NCI-H2029 (cell line): ENCODE data around the gene CNOT3.
"Not testable (repeated sequence)": the region's sequence is repeated elsewhere in the genome, so short reads cannot be mapped to it uniquely, and the experiment has no call there.

Experiments
- DNase-seq: peaks from one replicate; lab custom pipeline; 2025; lab: John Stamatoyannopoulos, UW

Gene CNOT3

GRCh38 chr19:54191811-54192453 is 54.4 kb downstream of the CNOT3 start:
- no peak for DNase-seq

- no peak for DNase-seq
Observed at GRCh38 chr19:54193011-54193410, 55.4 kb downstream of the CNOT3 start.

- DNase-seq: not testable (repeated sequence)
Observed at GRCh38 chr19:54194463-54194862, 56.9 kb downstream of the CNOT3 start.

GRCh38 chr19:54196536-54196935 is 59.0 kb downstream of the CNOT3 start:
- DNase-seq: no peak

GRCh38 chr19:54197121-54197520 is 59.6 kb downstream of the CNOT3 start:
- no peak for DNase-seq

- no peak for DNase-seq
Observed at GRCh38 chr19:54199401-54199800, 61.8 kb downstream of the CNOT3 start.

GRCh38 chr19:54201172-54201701 is 63.7 kb downstream of the CNOT3 start:
- no peak for DNase-seq

GRCh38 chr19:54201980-54202379 is 64.4 kb downstream of the CNOT3 start:
- no peak for DNase-seq

- no peak for DNase-seq
Observed at GRCh38 chr19:54203151-54203611, 65.6 kb downstream of the CNOT3 start.

GRCh38 chr19:54204767-54205468 is 67.4 kb downstream of the CNOT3 start:
- no peak for DNase-seq
